ENCODE measurements around the gene XIRP1. TPM values are rescaled to one million over a fixed set of nuclear protein-coding genes. Genes with fewer than 3 reads are reported as not detected.

The XIRP1 gene
- total RNA-seq, 2 donors from 2014 or later, result 0.99 to 17.2 TPM

GRCh38 chr3:39220407-39221140 lies 28.2 kb upstream of the XIRP1 start:
- no peak overlapping the region for H3K27ac Mint-ChIP-seq
- H3K9me3 Mint-ChIP-seq, result no peaks in the 10 kb centered on the region
- H3K4me1 Mint-ChIP-seq, result peaks cover 6% of the 10 kb centered on the region
- peaks cover 10% of the 10 kb centered on the region for H3K27me3 Mint-ChIP-seq
- no peak for ATAC-seq (replicated peaks)
- no peaks in the 10 kb centered on the region for H3K36me3 Mint-ChIP-seq (ENCODE audit: low read depth)
- no peak overlapping the region for H3K4me3 Mint-ChIP-seq

- no peaks in the 10 kb centered on the region for H3K36me3 Mint-ChIP-seq (ENCODE audit: low read depth)
- H3K4me1 Mint-ChIP-seq, result peaks cover 6% of the 10 kb centered on the region
- H3K27ac Mint-ChIP-seq, result no peak overlapping the region
- H3K9me3 Mint-ChIP-seq, result no peaks in the 10 kb centered on the region
- H3K4me3 Mint-ChIP-seq, result no peak overlapping the region
- peak; percentile 54 for ATAC-seq (replicated peaks)
- H3K27me3 Mint-ChIP-seq, result peaks cover 10% of the 10 kb centered on the region
Measured at GRCh38 chr3:39219702-39220101, 27.3 kb upstream of the XIRP1 start.

DNA sequence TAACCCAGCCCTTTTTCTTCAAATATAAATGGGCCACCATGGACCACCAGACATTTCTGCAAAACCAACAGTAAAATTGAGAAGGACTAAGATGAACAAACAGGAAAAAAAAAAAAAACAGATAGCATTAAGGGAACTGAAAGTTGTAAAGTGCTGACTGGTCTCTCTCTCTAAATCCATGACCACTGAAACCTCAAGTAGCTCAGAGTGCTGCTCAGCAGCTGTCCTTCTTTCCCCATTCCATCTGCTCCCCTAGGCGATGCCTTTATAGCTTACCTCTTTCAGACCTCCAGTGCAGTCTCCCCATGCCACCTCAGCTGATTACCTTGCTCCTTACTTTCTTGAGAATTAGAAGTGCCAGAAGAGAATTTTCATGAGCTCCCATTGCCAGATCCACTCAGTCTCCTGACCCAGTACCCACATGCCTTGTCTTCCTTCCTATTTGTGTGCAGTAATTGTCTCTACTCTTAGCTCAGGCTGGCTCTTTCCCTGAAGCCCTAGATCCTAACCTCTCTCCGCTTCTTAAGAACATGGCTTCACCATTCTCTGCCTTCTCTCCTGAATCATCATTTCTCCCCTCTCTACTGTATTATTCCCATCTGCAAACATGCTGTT lies 23.9 kb upstream of the XIRP1 start:
- H3K27me3 Mint-ChIP-seq, result peaks cover 9% of the 10 kb centered on the region
- no peaks in the 10 kb centered on the region for H3K9me3 Mint-ChIP-seq
- peaks cover 6% of the 10 kb centered on the region for H3K4me1 Mint-ChIP-seq
- no peak overlapping the region for H3K4me3 Mint-ChIP-seq
- peak; percentile 67 for ATAC-seq (replicated peaks)
- H3K36me3 Mint-ChIP-seq (ENCODE audit: low read depth), result no peaks in the 10 kb centered on the region
- H3K27ac Mint-ChIP-seq, result peak overlapping the region; percentile 8

- no peak for ATAC-seq (replicated peaks)
- Mint-ChIP-seq H3K9me3 (no peaks in the 10 kb centered on the region), H3K36me3 (ENCODE audit: low read depth) (no peaks in the 10 kb centered on the region), H3K4me3 (no peak overlapping the region), H3K27ac (no peak overlapping the region), H3K4me1 (peaks cover 6% of the 10 kb centered on the region), H3K27me3 (peaks cover 4% of the 10 kb centered on the region)
Measured at GRCh38 chr3:39213613-39214012, 21.2 kb upstream of the XIRP1 start.

DNA sequence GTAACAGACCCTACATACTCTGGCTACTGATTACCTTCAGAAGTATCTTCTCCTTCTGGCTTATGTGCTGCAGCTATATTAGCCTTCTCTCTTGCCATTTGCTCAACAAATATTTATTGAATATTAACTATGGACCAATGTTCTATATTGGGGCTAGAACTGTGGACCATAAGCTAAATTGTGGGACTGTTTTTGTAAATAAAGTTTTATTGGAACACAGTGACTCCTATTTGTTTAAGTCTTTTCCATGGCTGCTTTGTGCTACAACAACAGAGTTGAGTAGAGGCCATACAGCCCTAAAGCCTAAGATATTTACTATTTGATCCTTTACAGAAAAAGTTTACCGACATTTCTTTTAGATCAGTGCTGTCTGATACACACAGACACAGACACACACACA lies 20.3 kb upstream of the XIRP1 start:
- no peak for ATAC-seq (replicated peaks)
- H3K4me1 Mint-ChIP-seq, result peaks cover 6% of the 10 kb centered on the region
- peaks cover 4% of the 10 kb centered on the region for H3K27me3 Mint-ChIP-seq
- no peak overlapping the region for H3K4me3 Mint-ChIP-seq
- H3K36me3 Mint-ChIP-seq (ENCODE audit: low read depth), result no peaks in the 10 kb centered on the region
- H3K9me3 Mint-ChIP-seq, result no peaks in the 10 kb centered on the region
- no peak overlapping the region for H3K27ac Mint-ChIP-seq

- Mint-ChIP-seq H3K27me3 (peaks cover 1% of the 10 kb centered on the region), H3K4me1 (peaks cover 5% of the 10 kb centered on the region), H3K9me3 (no peaks in the 10 kb centered on the region), H3K36me3 (ENCODE audit: low read depth) (no peaks in the 10 kb centered on the region), H3K27ac (no peak overlapping the region), H3K4me3 (no peak overlapping the region)
- ATAC-seq (replicated peaks), result no peak
Measured at GRCh38 chr3:39211332-39212130, 19.1 kb upstream of the XIRP1 start.

- Mint-ChIP-seq H3K27me3 (no peaks in the 10 kb centered on the region), H3K9me3 (no peaks in the 10 kb centered on the region), H3K27ac (no peak overlapping the region), H3K4me1 (no peaks in the 10 kb centered on the region), H3K36me3 (ENCODE audit: low read depth) (no peaks in the 10 kb centered on the region), H3K4me3 (no peak overlapping the region)
- no peak for ATAC-seq (replicated peaks)
Measured at GRCh38 chr3:39210078-39210477, 17.7 kb upstream of the XIRP1 start.

DNA sequence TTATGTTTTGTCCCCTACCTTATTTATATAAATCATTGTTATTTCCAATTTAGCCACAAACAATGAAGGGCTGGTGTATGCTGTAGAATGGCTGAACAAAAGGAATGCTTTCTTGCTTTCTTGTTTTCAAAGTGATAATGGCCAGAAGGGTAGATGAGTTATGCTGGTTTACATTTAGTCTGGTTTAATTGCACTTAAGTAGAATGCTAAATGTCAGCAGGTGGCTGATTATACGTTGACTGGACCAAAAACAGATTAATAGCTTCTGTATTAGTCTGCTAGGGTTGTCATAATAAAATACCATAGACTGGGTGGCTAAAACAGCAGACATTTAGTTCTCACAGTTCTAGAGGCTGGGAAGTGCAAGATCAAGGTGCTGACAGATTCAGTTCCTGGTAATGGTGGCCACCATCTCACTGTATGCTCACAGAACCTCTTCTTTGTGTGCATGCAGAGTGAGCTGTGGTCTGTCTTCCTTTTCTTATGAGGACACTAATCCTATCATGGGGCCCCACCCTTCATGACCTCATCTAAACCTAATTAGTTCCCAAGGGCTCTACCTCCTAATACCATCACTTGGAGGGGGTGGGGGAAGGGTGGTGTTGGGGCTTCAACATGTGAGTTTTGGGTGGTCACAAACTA lies 17.1 kb upstream of the XIRP1 start:
- Mint-ChIP-seq H3K27me3 (no peaks in the 10 kb centered on the region), H3K27ac (no peak overlapping the region), H3K4me3 (no peak overlapping the region), H3K9me3 (no peaks in the 10 kb centered on the region), H3K4me1 (no peaks in the 10 kb centered on the region), H3K36me3 (ENCODE audit: low read depth) (no peaks in the 10 kb centered on the region)
- ATAC-seq (replicated peaks), result no peak

DNA sequence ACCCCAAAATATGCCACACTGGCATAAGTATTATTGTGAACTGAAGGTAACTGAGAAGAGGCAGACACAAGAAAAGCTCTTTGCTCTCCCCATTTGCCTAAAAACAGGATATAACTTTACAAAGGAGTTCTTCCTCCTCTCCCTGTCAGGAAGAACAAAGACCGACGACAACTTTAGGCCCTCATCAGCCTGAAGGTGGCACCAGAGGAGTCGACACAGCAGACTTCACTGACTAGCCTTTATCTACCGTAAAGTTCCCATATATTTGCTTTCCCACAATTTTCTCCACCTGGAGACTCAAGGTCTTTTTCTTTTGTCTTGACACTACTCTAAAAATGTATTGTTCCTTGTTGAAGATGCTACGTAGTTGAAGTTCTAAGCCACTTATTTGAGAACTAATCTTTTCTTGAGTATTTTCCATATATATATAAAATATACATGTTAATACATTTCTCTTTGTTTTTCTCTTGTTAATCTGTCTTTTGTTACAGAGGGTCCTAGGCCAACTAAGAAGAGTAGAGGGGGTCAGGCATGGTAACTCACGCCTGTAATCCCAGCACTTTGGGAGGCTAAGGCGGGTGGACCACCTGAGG lies 16.2 kb upstream of the XIRP1 start:
- no peak overlapping the region for H3K4me3 Mint-ChIP-seq
- H3K27me3 Mint-ChIP-seq, result peaks cover 4% of the 10 kb centered on the region
- peak; percentile 66 for ATAC-seq (replicated peaks)
- H3K36me3 Mint-ChIP-seq (ENCODE audit: low read depth), result no peaks in the 10 kb centered on the region
- H3K9me3 Mint-ChIP-seq, result no peaks in the 10 kb centered on the region
- H3K27ac Mint-ChIP-seq, result no peak overlapping the region
- no peaks in the 10 kb centered on the region for H3K4me1 Mint-ChIP-seq

DNA sequence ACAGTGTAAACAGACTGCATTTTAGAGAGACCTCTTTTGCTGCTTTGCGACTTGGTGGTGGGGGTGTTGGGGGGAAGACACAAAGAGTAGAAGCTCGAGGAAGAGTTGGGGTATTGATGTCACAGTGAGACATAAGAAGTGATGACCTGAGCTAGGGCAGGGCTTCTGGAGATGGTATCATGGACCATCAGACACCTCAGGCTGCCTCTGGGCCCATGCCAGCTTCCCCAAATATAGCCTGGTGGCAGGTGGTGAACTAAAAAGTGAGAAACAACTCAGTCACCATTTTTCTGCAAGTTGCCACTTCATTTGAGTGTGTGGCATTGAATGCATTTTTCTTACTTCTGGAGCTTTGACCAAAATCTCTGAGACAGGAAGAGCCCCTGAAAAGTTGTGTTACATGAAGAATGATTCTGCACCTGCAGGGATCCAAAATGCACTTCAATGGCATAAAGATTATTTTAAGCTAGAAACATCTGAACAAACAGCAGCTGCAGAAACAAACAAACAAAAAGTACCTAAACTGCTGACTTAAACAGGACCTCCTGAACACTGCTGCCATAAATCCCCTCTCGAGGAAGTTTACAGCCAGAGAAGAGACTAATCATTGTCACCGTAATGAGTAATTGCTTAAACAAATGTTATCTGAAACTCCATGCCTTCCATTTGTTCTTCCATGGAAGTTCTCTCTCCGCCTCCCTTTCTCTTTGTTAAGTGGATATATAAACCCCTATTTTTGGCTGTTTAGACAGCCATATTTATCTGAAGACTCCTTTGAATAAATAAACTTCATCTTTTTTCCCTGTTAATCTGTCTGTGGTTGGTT lies 15.2 kb upstream of the XIRP1 start:
- ATAC-seq (replicated peaks), result no peak
- Mint-ChIP-seq H3K27ac (peak overlapping the region; percentile 3), H3K4me3 (no peak overlapping the region), H3K9me3 (no peaks in the 10 kb centered on the region), H3K36me3 (ENCODE audit: low read depth) (no peaks in the 10 kb centered on the region), H3K4me1 (no peaks in the 10 kb centered on the region), H3K27me3 (peaks cover 12% of the 10 kb centered on the region)

DNA sequence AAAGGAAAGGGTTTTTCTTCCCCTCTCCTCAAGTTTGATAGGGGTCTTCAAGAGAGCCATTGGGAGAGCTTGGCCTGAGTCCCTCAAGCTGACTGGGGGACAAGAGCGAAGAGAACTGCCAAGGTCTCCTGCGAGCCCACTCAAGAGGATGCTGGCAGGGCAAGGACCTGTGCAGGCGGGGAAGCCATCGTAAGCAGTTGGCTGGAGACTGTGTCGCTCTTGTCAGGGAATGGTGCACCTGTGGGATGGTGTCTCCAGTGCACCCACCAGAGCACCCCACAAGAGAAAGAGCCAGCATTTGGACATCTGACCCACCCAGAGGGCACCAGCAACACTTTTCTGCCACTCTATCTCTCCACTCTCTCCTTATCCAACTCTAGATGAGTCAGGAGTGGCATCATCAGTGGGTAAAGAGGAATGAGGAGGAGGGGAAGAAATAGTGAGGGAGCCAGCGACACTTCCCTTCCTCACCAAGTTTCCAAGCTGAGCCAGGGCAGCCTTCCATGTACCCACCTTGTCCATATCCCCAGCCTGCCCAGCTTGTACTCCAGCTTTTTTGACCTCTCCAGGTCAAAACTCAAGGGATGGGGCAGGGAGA lies 13.6 kb upstream of the XIRP1 start:
- Mint-ChIP-seq H3K36me3 (ENCODE audit: low read depth) (no peaks in the 10 kb centered on the region), H3K9me3 (no peaks in the 10 kb centered on the region)

GRCh38 chr3:39205131-39205530 lies 12.7 kb upstream of the XIRP1 start:
- ATAC-seq (replicated peaks), result no peak
- Mint-ChIP-seq H3K27ac (no peak overlapping the region), H3K36me3 (ENCODE audit: low read depth) (no peaks in the 10 kb centered on the region), H3K27me3 (peaks cover 20% of the 10 kb centered on the region), H3K4me1 (no peaks in the 10 kb centered on the region), H3K9me3 (no peaks in the 10 kb centered on the region), H3K4me3 (no peak overlapping the region)

More for the DNA sequence above, 13.6 kb upstream of the XIRP1 start:
- ATAC-seq (replicated peaks), result no peak
- no peak overlapping the region for H3K27ac Mint-ChIP-seq
- H3K4me3 Mint-ChIP-seq, result no peak overlapping the region
- no peaks in the 10 kb centered on the region for H3K4me1 Mint-ChIP-seq
- peaks cover 20% of the 10 kb centered on the region for H3K27me3 Mint-ChIP-seq

DNA sequence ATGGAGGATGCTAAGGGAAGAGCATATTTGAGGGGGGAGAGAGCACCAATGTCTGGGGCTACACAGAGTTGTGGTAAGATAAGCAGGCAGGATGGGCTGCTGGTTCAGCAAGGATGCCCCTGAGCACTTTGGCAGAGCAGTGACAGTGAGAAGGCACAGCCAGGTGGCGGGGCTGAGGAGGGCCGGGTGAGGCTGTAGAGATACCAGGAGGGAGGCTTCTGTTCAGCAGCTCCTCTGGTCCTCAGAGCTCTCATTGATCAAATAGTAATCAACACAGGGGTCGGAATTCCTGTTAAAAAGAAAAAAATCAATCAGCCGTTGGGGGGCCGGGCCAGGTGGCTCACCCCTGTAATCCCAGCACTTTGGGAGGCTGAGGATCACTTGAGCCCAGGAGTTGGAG lies 11.5 kb upstream of the XIRP1 start:
- ATAC-seq (replicated peaks), result no peak
- Mint-ChIP-seq H3K27ac (no peak overlapping the region), H3K4me1 (no peaks in the 10 kb centered on the region), H3K27me3 (peaks cover 20% of the 10 kb centered on the region), H3K36me3 (ENCODE audit: low read depth) (no peaks in the 10 kb centered on the region), H3K9me3 (no peaks in the 10 kb centered on the region), H3K4me3 (no peak overlapping the region)

All from activated T-helper 17 cell treated with anti-CD3 and anti-CD28 coated beads, Interleukin-2, amount 50 U/mL, for 72 hours (primary cell).